ENCODE results near the gene CST4.
"Not testable (repeated sequence)": the region's sequence is repeated elsewhere in the genome, so short reads cannot be mapped to it uniquely, and the experiment has no call there.

Gene CST4

DNA sequence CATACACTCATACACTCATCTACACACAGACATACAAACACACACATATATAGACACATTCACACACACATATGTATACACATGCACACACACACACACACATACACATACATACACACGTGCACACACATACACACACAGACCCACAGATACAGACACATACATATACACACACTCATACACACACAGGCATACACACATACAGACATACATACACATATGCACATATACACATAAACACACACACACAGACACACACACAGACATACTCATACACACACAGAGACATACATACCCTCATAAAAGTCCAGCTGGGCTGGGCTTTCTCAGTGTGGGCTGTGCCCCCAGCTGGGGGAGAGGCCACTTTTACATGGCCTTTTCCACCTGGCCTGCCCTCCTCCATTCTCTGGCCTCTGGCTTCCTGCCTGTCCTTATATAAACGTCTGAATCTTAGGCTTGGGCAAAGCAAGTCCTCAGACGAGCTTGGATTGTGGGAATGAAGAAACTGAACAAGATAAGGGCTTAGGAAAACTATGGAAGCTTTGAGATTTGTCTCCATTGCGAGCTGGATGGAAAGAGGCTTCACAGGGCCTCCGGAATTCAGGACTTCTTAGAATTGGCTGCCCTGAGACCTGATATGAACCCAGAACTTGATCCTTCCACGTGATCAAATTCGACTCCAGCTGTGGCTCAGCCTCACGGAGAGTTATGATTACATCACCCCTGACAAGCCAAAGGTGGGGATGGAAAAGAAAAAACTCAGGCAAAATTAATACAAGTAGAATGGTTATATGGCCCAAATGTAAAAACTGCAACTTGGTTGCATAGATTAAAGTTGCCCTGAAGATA, 28.6 kb downstream of the CST4 start:
- DNase-seq = no peak

GRCh38 chr20:23659610-23659988, 29.2 kb downstream of the CST4 start:
- not testable (repeated sequence) for DNase-seq

- no peak for DNase-seq
These were observed 29.7 kb downstream of the CST4 start for GRCh38 chr20:23658989-23659609.

DNA sequence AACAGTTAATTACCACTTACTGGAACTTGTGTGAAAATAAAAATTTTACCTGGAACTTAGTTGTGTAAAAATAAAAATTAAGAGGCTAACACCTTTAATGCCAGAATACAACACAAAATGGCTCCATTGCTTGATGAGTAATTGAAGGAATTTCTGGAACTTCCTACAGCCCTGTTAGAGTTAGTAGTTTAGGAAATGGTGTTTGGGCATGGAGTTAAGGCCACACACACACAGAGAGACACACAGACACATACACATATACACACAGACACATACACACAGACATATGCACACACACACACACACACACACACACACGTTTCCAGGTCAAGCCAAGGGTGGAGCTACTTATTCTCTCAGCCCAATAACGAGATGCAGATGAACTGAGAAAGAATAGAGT, 30.5 kb downstream of the CST4 start:
- no peak for DNase-seq

DNA sequence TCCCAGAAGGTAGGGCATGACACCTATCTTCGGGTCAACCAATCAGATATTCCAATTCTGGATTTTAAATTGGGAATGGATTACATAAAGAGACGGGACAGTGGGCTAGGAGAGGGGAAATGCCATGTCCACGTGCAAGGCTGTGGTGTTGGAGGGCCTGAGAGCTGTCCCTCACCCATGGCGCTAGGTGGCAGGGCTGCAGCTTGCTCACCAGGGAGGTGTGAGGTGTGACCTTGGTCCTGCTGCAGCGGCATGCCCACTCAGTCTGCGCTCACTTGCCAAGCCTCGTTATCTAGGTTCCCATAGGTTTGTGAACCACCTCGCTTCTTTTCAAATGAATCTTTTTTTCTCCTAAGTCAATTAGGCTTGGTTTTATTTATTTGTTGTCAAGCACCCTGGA, 31.6 kb downstream of the CST4 start:
- no peak for DNase-seq

GRCh38 chr20:23656372-23656771, 32.5 kb downstream of the CST4 start:
- DNase-seq = no peak

DNA sequence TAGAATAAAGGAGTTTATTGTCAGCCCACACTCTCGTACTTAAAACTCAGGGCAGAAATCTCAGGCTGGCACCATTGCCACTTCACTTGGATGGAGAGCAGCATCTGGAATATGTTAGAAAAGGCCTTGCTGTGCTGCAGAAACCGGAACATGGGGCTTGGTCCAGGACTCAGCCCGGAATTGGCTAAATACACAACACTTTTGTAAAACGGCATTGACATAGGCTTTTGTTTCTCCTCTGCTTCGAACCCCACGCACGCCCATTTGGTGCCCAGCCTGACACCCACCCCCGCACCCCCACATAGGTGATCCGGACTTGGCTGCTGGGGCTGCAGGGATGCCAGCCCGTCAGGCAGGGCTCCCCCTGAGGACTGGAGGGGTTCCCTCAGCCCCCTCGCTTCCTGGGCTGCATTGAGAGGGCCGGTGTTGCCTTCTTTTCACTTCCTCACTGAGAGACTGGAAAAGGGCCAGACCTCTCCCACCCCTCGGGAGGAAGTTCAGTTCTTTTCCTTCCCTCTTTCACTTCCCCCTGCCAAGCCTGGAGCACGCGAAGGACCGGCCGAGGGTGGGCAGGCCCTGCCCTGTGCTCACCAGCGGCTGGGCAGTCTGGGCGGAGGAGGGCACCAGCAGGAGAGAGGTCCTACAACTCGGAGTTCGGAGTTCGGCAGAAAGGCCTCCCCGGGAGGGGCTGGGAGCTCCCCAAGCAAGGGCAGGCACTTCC, 33.2 kb downstream of the CST4 start:
- no peak for DNase-seq

GRCh38 chr20:23654717-23655116, 34.1 kb downstream of the CST4 start:
- no peak for DNase-seq

DNA sequence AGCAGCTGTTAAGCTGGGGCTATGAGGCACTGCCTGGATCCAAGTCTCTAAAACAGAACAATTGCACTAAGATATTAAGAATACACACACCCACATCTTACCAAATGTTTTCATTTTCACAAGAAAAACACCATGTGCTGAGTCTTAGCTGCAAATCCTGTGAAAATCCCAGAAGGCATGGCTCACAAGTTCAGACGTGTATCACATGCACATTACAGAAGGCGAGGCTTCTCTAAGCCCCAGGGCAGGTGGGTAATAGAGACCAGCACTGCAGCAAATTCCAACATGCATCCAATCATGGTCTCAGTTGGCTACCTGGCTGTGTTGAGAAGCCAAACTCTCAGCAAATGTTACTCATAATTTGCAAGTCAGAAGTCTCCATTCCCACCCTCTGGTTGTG, 34.8 kb downstream of the CST4 start:
- DNase-seq = no peak

- DNase-seq = no peak
These were observed 35.4 kb downstream of the CST4 start for GRCh38 chr20:23653400-23653938.

- no peak for DNase-seq
These were observed 35.9 kb downstream of the CST4 start for GRCh38 chr20:23652926-23653325.

DNA sequence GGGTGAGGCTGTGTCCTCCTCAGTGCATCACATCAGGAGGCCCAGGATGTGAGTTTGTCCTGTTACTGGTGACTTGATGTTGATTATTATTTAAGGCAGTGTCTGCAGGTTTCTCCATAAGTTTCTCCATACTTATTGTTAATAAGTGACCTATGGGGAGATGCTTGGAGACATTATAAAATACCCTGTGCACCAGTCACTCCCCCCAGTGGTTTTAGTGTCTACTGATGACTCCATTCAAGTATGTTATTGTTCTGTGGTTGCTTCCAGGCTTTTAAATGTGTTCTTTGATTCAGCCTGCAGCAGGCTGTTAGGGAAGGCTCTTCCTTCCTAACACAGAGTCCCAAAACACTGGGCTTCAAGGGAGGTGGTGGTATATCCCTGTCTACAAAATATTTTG, 36.5 kb downstream of the CST4 start:
- no peak for DNase-seq

DNA sequence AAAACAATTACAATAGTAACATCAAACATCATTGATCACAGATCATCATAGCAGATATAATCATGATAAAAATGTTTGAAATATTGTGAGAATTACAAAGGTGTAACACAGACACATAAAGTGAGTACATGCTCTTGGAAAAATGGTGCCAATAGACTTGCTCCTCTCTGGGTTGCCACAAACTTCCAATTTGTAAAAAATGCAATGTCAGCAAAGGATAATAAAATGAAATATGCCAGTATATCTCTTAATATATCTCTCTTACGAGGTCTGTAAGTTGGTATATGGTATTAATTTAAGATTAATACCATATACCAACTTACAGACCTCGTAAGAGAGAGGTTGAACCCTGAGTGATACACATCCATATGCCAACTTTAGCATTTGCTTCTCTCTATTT, 37.7 kb downstream of the CST4 start:
- no peak for DNase-seq

DNA sequence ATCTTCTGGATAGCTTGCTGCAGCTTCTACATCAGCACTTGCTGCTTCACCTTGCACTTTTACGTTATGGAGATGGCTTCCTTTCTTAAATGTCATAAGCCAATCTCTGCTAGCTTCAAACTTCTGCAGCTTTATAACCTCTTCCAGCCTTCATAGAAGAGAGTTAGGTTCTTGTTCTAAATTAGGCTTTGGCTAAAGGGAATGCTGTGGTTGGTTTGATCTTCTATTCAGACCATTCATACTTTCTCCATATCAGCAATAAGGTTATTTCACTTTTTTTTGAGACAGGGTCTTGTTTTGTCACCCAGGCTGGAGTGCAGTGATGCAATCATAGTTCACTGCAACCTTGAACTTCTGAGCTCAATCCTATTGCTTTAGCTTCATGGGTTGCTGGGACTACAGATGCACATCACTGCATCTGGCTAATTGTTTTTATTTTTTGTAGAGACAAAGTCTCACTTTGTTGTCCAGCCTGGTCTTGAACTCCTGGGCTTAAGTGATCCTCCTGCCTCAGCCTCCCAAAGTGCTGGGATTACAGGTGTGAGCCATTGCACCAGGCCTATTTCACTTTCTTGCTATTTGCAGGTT, 38.9 kb downstream of the CST4 start:
- no peak for DNase-seq

GRCh38 chr20:23649242-23649641, 39.6 kb downstream of the CST4 start:
- no peak for DNase-seq

DNA sequence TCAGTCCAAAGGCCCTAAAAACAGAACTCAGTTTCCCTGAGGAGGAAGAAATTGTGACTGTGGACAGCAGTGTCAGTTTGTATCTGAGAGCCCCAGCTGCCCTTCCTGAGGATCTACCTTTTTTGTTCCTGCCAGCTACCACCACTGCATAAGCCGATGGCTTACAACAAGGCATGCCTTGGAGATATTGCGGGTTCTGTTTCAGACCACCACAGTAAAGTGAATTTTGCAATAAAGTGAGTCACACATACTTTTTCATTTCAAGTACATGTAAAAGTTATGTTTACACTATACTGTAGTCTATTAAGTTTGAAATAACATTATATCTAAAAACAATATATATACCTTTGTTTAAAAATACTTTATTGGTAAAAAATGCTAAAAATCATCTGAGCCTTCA, 41.5 kb downstream of the CST4 start:
- no peak for DNase-seq

DNA sequence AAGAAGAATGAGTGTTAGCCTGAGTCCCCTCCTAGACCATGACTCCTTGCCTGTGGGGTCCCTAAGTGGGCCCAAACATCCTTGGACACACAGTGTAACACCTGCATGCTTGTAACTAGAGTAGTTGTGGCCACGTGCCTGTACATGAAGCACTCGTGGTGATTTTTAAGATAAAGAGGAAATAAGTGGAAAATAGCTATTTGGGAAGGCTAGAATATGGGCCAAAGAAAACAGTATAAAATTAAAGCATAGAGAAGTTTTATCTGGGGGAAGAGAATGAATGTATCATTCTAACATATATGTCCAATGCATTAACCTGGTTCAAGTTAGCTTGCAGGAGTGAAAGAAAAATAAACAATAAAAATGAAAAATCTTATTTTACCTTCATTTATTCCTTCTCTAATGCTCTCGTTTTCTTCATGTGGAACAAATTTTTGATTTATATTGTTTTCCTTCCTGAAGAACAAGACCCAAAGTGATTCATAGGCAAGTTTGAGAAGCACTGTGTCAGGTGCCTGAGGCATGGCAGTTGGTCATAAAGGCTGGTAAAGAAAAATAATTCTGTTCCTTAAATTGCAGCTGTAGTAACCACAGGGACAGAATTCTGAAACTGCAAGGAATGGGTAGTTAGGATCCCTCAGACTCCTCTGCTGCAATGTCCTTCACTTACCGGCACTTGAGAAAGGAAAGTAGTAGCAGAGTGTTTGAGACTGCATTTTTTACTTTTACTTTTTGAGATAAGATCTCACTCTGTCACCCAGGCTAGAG, 42.5 kb downstream of the CST4 start:
- no peak for DNase-seq

- DNase-seq = no peak
These were observed 43.3 kb downstream of the CST4 start for GRCh38 chr20:23645575-23645974.

DNA sequence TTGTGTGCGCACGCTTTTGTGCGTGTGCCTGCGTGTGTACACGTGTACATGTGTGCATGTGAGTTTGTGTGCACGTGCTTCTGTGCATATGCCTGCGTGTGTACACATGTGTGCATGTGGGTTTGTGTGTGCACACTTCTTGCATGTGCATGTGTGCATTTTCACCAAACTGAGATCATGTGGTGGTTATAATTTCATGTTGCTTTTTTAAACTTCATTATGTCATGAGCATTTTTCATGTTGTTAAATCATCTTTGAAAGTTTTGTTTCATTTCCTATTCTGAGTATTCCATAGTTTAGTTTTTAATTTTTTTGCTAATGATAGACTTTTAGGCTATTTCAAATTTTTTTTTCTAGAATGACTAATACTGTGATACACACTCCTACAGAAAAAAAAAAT, 44.7 kb downstream of the CST4 start:
- no peak for DNase-seq

- DNase-seq = no peak
These were observed 45.2 kb downstream of the CST4 start for GRCh38 chr20:23643659-23644058.

DNA sequence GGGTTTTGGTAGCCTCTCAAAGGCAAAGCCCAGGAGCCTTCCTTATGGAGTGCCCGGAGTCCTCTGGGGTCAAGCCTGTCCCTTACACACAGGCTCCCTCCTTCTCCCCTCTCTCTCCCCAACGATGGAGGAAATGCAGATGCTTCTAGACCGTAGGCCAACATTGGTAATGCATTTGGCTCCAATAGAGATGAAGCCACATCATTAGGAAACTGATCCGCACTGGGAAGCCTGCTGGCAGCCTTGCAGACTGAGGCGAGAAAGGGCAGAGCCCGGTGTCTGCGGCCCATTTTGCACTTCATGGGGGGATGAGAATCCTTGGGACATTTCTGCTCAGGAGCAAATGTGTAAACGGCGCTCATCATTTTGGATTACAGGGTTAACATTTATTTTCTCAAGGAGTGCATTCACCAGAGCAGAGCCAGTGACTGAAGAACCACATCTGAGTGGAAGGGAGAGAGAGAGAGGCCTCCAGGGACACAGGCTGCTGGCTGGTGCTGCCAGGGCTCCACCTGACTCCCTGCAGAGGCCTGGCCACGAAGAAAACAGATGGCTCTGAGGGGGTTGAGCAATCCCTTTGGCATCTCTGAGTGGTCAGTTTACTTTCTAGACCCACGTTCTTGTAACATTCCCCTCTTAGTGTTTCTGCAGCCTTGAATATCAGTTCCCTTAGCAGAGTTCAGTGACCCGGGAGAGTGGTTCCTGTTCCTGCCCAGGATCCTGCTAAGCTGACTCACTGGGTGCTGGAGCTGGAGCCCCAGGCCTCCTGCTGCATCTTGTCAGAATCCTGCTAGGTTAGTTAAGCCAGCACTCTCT, 46.7 kb downstream of the CST4 start:
- no peak for DNase-seq

Data from activated gamma-delta T cell (primary cell).